ENCODE results near the gene CCNA2. TPM values are rescaled to one million over a fixed set of nuclear protein-coding genes. Genes with fewer than 3 reads are reported as not detected.

Gene CCNA2
- total RNA-seq, 4 donors from 2014 or later, result 3.4 to 22.3 (median 7.2) TPM

GRCh38 chr4:121824950-121825349 lies 1.3 kb upstream of the CCNA2 start:
- Histone ChIP-seq H3K36me3 (peaks cover 0 to 15% (median 0%) of the 10 kb centered on the region in 3 donors), H3K4me1 (peaks cover 0 to 14% (median 4%) of the 10 kb centered on the region in 4 donors), H3K4me3 (no peak overlapping the region), H3K27ac (no peak overlapping the region), H3K27me3 (no peaks in the 10 kb centered on the region), H3K9me3 (no peaks in the 10 kb centered on the region)
- no peak for DNase-seq
- TF ChIP-seq POLR2A (IDR thresholded peaks at IDR 0.05) (no peak), CTCF (IDR thresholded peaks at IDR 0.05) (no peak)

- no peak for DNase-seq
- Histone ChIP-seq H3K9me3 (no peaks in the 10 kb centered on the region), H3K4me3 (peak overlapping the region; percentile 54 to 76 (median 70)), H3K27ac (peak overlapping the region; percentile 39 to 74 (median 69)), H3K27me3 (no peaks in the 10 kb centered on the region), H3K36me3 (peaks cover 0 to 9% (median 0%) of the 10 kb centered on the region in 3 donors), H3K4me1 (peaks cover 0 to 14% (median 4%) of the 10 kb centered on the region in 4 donors)
- no peak for TF ChIP-seq CTCF (IDR thresholded peaks at IDR 0.05)
- TF ChIP-seq POLR2A (IDR thresholded peaks at IDR 0.05), result no peak
Observed at GRCh38 chr4:121824171-121824527, 466 bp upstream of the CCNA2 start.

- no peaks in the 10 kb centered on the region for H3K27me3 ChIP-seq
- DNase-seq, result peak in 1 of 3 donors; percentile 47
- no peaks in the 10 kb centered on the region for H3K9me3 ChIP-seq
- peak overlapping the region in 3 of 4 donors; percentile 28 to 73 (median 39) for H3K27ac ChIP-seq
- peaks cover 0 to 13% (median 0%) of the 10 kb centered on the region in 3 donors for H3K36me3 ChIP-seq
- TF ChIP-seq POLR2A (IDR thresholded peaks at IDR 0.05), result no peak
- TF ChIP-seq CTCF (IDR thresholded peaks at IDR 0.05), result no peak
- H3K4me3 ChIP-seq, result peak overlapping the region; percentile 54 to 76 (median 70)
- peaks cover 0 to 14% (median 4%) of the 10 kb centered on the region in 4 donors for H3K4me1 ChIP-seq
Observed at GRCh38 chr4:121822796-121823504, 733 bp downstream of the CCNA2 start.

DNA sequence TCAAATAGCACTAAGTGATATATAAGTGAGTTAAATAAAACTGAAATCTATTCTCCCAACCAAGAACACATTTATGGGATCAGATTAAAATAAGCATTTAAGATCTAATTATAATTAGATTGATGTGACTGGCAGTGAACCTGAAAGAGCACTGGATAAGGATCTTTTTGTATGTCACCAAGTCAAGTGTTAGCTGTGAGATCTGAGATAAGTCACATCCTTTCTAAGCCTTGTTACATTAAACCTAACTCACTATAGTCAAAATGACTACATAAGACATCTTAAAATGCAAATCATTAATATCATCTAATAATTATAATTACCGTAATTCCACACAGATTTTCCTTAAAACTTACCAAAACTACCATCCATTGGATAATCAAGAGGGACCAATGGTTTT lies 1.6 kb downstream of the CCNA2 start:
- Histone ChIP-seq H3K4me1 (peaks cover 0 to 14% (median 4%) of the 10 kb centered on the region in 4 donors), H3K36me3 (peaks cover 0 to 18% (median 0%) of the 10 kb centered on the region in 3 donors), H3K4me3 (peak overlapping the region in 1 of 4 donors; percentile 71), H3K9me3 (no peaks in the 10 kb centered on the region), H3K27me3 (no peaks in the 10 kb centered on the region), H3K27ac (no peak overlapping the region)
- no peak for DNase-seq
- TF ChIP-seq POLR2A (IDR thresholded peaks at IDR 0.05) (no peak), CTCF (IDR thresholded peaks at IDR 0.05) (no peak)

- no peak for DNase-seq
- TF ChIP-seq POLR2A (IDR thresholded peaks at IDR 0.05) (no peak), CTCF (IDR thresholded peaks at IDR 0.05) (no peak)
- Histone ChIP-seq H3K9me3 (no peaks in the 10 kb centered on the region), H3K27me3 (no peaks in the 10 kb centered on the region), H3K36me3 (peaks cover 0 to 44% (median 0%) of the 10 kb centered on the region in 3 donors), H3K4me1 (peaks cover 0 to 14% (median 4%) of the 10 kb centered on the region in 4 donors), H3K27ac (no peak overlapping the region), H3K4me3 (no peak overlapping the region)
Observed at GRCh38 chr4:121819216-121819965, 4.3 kb downstream of the CCNA2 start.
